HG02852 (cell line): ENCODE measurements around the gene RABGAP1.

ENCODE experiments used
- ATAC-seq: cut with Tn5 transposase; IDR thresholded peaks from one replicate; pipeline ENCODE4 v1.9.1; 2021; ENCODE audit warnings: mild to moderate bottlenecking, moderate library complexity; ENCODE audit not compliant: unreplicated experiment

Gene RABGAP1

GRCh38 chr9:123044586-123044985 is 103.8 kb downstream of the RABGAP1 start:
- ATAC-seq, result no peak

GRCh38 chr9:123046406-123047195 is 105.8 kb downstream of the RABGAP1 start:
- no peak for ATAC-seq

GRCh38 chr9:123048748-123049147 is 107.9 kb downstream of the RABGAP1 start:
- ATAC-seq, result no peak

GRCh38 chr9:123049589-123050222 is 108.9 kb downstream of the RABGAP1 start:
- ATAC-seq, result no peak

- no peak for ATAC-seq
Observed at GRCh38 chr9:123053046-123053445, 112.2 kb downstream of the RABGAP1 start.

GRCh38 chr9:123053711-123054110 is 112.9 kb downstream of the RABGAP1 start:
- no peak for ATAC-seq

- no peak for ATAC-seq
Observed at GRCh38 chr9:123058834-123059233, 118.0 kb downstream of the RABGAP1 start.

- no peak for ATAC-seq
Observed at GRCh38 chr9:123059472-123060220, 118.8 kb downstream of the RABGAP1 start.

- ATAC-seq, result no peak
Observed at GRCh38 chr9:123061216-123061615, 120.4 kb downstream of the RABGAP1 start.

- no peak for ATAC-seq
Observed at GRCh38 chr9:123062351-123063176, 121.7 kb downstream of the RABGAP1 start.

- no peak for ATAC-seq
Observed at GRCh38 chr9:123063177-123063598, 122.4 kb downstream of the RABGAP1 start.

GRCh38 chr9:123063896-123064295 is 123.1 kb downstream of the RABGAP1 start:
- ATAC-seq, result no peak

- ATAC-seq, result no peak
Observed at GRCh38 chr9:123064716-123065115, 123.9 kb downstream of the RABGAP1 start.

- ATAC-seq, result no peak
Observed at GRCh38 chr9:123065196-123065595, 124.4 kb downstream of the RABGAP1 start.

GRCh38 chr9:123067136-123067535 is 126.3 kb downstream of the RABGAP1 start:
- ATAC-seq, result no peak

GRCh38 chr9:123069010-123069481 is 128.2 kb downstream of the RABGAP1 start:
- no peak for ATAC-seq

GRCh38 chr9:123070198-123070597 is 129.4 kb downstream of the RABGAP1 start:
- no peak for ATAC-seq

- no peak for ATAC-seq
Observed at GRCh38 chr9:123072407-123072995, 131.7 kb downstream of the RABGAP1 start.

- no peak for ATAC-seq
Observed at GRCh38 chr9:123073441-123073840, 132.6 kb downstream of the RABGAP1 start.

- ATAC-seq, result no peak
Observed at GRCh38 chr9:123073991-123074422, 133.2 kb downstream of the RABGAP1 start.
